ENCODE data around the gene GMPR2. TPM values are rescaled to one million over a fixed set of nuclear protein-coding genes. Genes with fewer than 3 reads are reported as not detected.

GMPR2 gene
- total RNA-seq, 2 experiments from 2014 or later, result 45.6 to 49.3 TPM

GRCh38 chr14:24284501-24285035 is 51.8 kb downstream of the GMPR2 start:
- ChIA-PET CTCF (interaction anchor here (1.5 to 8.1 kb wide), 4 partner anchors 11 to 42 kb away, joined by 7 to 85 read pairs (median 30); partner anchors contain the start of genes CIDEB, DHRS1, LTB4R and LTB4R2), POLR2A (interaction anchor here (1.2 to 2.0 kb wide), 2 partner anchors 12 to 14 kb away, joined by 5 to 8 read pairs; partner anchors contain the start of gene RABGGTA)
- H3K27me3 Mint-ChIP-seq, result no peaks in the 10 kb centered on the region

GRCh38 chr14:24285351-24285750 is 52.6 kb downstream of the GMPR2 start:
- no peaks in the 10 kb centered on the region for H3K27me3 Mint-ChIP-seq

More at GRCh38 chr14:24284501-24285035, 51.8 kb downstream of the GMPR2 start:
- ATAC-seq (no peak), DNase-seq (no peak)
- no peak overlapping the region for H3K4me3 Mint-ChIP-seq
- H3K27ac Mint-ChIP-seq, result no peak overlapping the region
- H3K36me3 Mint-ChIP-seq (ENCODE audit: low read depth), result peaks cover 1% of the 10 kb centered on the region
- TF ChIP-seq, protein P1, sequence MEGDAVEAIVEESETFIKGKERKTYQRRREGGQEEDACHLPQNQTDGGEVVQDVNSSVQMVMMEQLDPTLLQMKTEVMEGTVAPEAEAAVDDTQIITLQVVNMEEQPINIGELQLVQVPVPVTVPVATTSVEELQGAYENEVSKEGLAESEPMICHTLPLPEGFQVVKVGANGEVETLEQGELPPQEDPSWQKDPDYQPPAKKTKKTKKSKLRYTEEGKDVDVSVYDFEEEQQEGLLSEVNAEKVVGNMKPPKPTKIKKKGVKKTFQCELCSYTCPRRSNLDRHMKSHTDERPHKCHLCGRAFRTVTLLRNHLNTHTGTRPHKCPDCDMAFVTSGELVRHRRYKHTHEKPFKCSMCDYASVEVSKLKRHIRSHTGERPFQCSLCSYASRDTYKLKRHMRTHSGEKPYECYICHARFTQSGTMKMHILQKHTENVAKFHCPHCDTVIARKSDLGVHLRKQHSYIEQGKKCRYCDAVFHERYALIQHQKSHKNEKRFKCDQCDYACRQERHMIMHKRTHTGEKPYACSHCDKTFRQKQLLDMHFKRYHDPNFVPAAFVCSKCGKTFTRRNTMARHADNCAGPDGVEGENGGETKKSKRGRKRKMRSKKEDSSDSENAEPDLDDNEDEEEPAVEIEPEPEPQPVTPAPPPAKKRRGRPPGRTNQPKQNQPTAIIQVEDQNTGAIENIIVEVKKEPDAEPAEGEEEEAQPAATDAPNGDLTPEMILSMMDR (IDR thresholded peaks at IDR 0.05), result no peak
- intact Hi-C loops (cut with micrococcal nuclease), result no loop called here
- no peaks in the 10 kb centered on the region for H3K9me3 Mint-ChIP-seq
- H3K4me1 Mint-ChIP-seq (ENCODE audit: low read depth), result peaks cover 21% of the 10 kb centered on the region

DNA sequence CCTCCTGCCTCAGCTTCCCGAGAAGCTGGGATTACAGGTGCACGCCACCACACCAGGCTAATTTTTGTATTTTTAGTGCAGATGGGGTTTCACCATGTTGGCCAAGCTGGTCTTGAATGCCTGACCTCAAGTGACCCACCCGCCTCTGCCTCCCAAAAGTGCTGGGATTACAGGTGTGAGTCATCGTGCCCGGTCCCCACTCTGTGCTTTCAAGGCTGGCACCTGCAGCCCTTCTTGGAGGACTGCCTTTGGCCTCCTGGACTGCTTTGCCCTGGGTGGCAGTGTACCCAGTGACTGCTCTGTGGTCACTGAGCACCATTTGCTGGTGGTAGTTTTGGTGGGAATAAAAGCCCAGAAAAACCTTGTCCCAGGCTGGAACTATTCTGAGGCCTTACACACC is 54.3 kb downstream of the GMPR2 start:
- DNase-seq, result no peak
- Mint-ChIP-seq H3K27ac (no peak overlapping the region), H3K36me3 (ENCODE audit: low read depth) (peaks cover 16% of the 10 kb centered on the region), H3K9me3 (no peaks in the 10 kb centered on the region), H3K4me3 (no peak overlapping the region), H3K4me1 (ENCODE audit: low read depth) (peaks cover 21% of the 10 kb centered on the region), H3K27me3 (no peaks in the 10 kb centered on the region)
- TF ChIP-seq, protein P1 (IDR thresholded peaks at IDR 0.05), result no peak
- intact Hi-C loops (cut with micrococcal nuclease), result no loop called here
- POLR2A ChIA-PET, result interaction anchor here (1.1 kb wide), 1 partner anchor 13 kb away, joined by 4 read pairs; the partner anchor contains the start of genes DHRS1 and NOP9
- CTCF ChIA-PET, result interaction anchor here (1.0 to 28.2 kb wide), 4 partner anchors 10 to 41 kb away, joined by 3 to 873 read pairs (median 6); partner anchors contain the start of genes GMPR2, NEDD8, RABGGTA and TINF2
- no peak for ATAC-seq

More at GRCh38 chr14:24285351-24285750, 52.6 kb downstream of the GMPR2 start:
- Mint-ChIP-seq H3K27ac (no peak overlapping the region), H3K4me1 (ENCODE audit: low read depth) (peaks cover 21% of the 10 kb centered on the region), H3K36me3 (ENCODE audit: low read depth) (peaks cover 5% of the 10 kb centered on the region), H3K4me3 (no peak overlapping the region), H3K9me3 (no peaks in the 10 kb centered on the region)
- ATAC-seq (no peak), DNase-seq (no peak)
- CTCF ChIA-PET, result interaction anchor here (2.2 kb wide), 1 partner anchor 12 kb away, joined by 10 read pairs; no protein-coding TSS in a partner anchor
- TF ChIP-seq, protein P1 (IDR thresholded peaks at IDR 0.05), result no peak
- intact Hi-C loops (cut with micrococcal nuclease), result no loop called here
- POLR2A ChIA-PET, result interaction anchor here (1.2 to 2.0 kb wide), 2 partner anchors 11 to 15 kb away, joined by 5 to 8 read pairs; partner anchors contain the start of gene RABGGTA

Other genes starting within 250 kb of the GMPR2 start
- 10 to 100 TPM; 20.8 to 24.3 TPM for gene DHRS4L2, start 244.0 kb upstream of the GMPR2 start, total RNA-seq
- gene CARMIL3, start 180.9 kb upstream of the GMPR2 start, total RNA-seq, result under 1 TPM; 0.63 to 0.83 TPM
- gene CPNE6, start 161.4 kb upstream of the GMPR2 start, total RNA-seq, result not detected
- 10 to 100 TPM; 90.3 to 93.1 TPM for gene PCK2, start 138.6 kb upstream of the GMPR2 start, total RNA-seq
- 10 to 100 TPM; 59.9 to 63.9 TPM for gene DCAF11, start 118.2 kb upstream of the GMPR2 start, total RNA-seq
- 1 to 10 TPM; 1.8 to 2.5 TPM for gene NRL, start 118.0 kb upstream of the GMPR2 start, total RNA-seq
- under 1 TPM; 0.56 to 0.69 TPM for gene FITM1, start 102.3 kb upstream of the GMPR2 start, total RNA-seq
- 100 to 1,000 TPM; 451 to 460 TPM for gene PSME1, start 96.7 kb upstream of the GMPR2 start, total RNA-seq
- gene EMC9, start 91.3 kb upstream of the GMPR2 start, total RNA-seq, result 10 to 100 TPM; 39.0 to 39.9 TPM
- gene PSME2, start 86.3 kb upstream of the GMPR2 start, total RNA-seq, result 100 to 1,000 TPM; 440 TPM
- gene RNF31, start 85.4 kb upstream of the GMPR2 start, total RNA-seq, result 10 to 100 TPM; 71.6 to 75.0 TPM
- gene IRF9, start 71.7 kb upstream of the GMPR2 start, total RNA-seq, result 100 to 1,000 TPM; 112 to 118 TPM
- 10 to 100 TPM; 25.0 to 32.9 TPM for gene REC8, start 60.8 kb upstream of the GMPR2 start, total RNA-seq
- gene IPO4, start 44.1 kb upstream of the GMPR2 start, total RNA-seq, result 100 to 1,000 TPM in 1 of 2 experiments, 10 to 100 TPM in 1; 98.4 to 102 TPM
- 10 to 100 TPM; 16.3 to 18.0 TPM for gene TM9SF1, start 37.5 kb upstream of the GMPR2 start, total RNA-seq
- under 1 TPM in 1 of 2 experiments, not detected in 1; 0.18 TPM for gene TSSK4, start 27.2 kb upstream of the GMPR2 start, total RNA-seq
- 10 to 100 TPM; 55.6 to 61.8 TPM for gene CHMP4A, start 19.4 kb upstream of the GMPR2 start, total RNA-seq
- gene MDP1, start 16.9 kb upstream of the GMPR2 start, total RNA-seq, result 10 to 100 TPM; 11.2 to 11.3 TPM
- 100 to 1,000 TPM; 167 to 172 TPM for gene NEDD8, start 562 bp upstream of the GMPR2 start, total RNA-seq
- 10 to 100 TPM; 77.4 to 84.9 TPM for gene TINF2, start 9.7 kb downstream of the GMPR2 start, total RNA-seq
- gene TGM1, start 30.2 kb downstream of the GMPR2 start, total RNA-seq, result 1 to 10 TPM; 3.0 to 3.1 TPM
- 10 to 100 TPM; 37.6 to 42.7 TPM for gene RABGGTA, start 38.7 kb downstream of the GMPR2 start, total RNA-seq
- gene DHRS1, start 66.9 kb downstream of the GMPR2 start, total RNA-seq, result 10 to 100 TPM; 11.9 to 13.6 TPM
- 10 to 100 TPM; 33.5 to 33.6 TPM for gene NOP9, start 66.9 kb downstream of the GMPR2 start, total RNA-seq
- gene CIDEB, start 75.0 kb downstream of the GMPR2 start, total RNA-seq, result 10 to 100 TPM; 12.1 to 13.6 TPM
- gene LTB4R2, start 77.2 kb downstream of the GMPR2 start, total RNA-seq, result 10 to 100 TPM in 1 of 2 experiments, 1 to 10 TPM in 1; 9.6 to 12.0 TPM
- gene LTB4R, start 78.6 kb downstream of the GMPR2 start, total RNA-seq, result 10 to 100 TPM; 11.6 to 11.7 TPM
- gene ADCY4, start 102.1 kb downstream of the GMPR2 start, total RNA-seq, result 1 to 10 TPM; 1.3 to 1.5 TPM
- 1 to 10 TPM; 5.9 to 6.5 TPM for gene RIPK3, start 107.1 kb downstream of the GMPR2 start, total RNA-seq
- gene NFATC4, start 135.3 kb downstream of the GMPR2 start, total RNA-seq, result 1 to 10 TPM; 1.3 to 2.0 TPM
- under 1 TPM; 0.05 to 0.27 TPM for gene NYNRIN, start 166.1 kb downstream of the GMPR2 start, total RNA-seq
- 1 to 10 TPM; 2.9 TPM for gene CBLN3, start 196.7 kb downstream of the GMPR2 start, total RNA-seq
- gene KHNYN, start 197.0 kb downstream of the GMPR2 start, total RNA-seq, result 10 to 100 TPM; 47.5 to 51.7 TPM
- 10 to 100 TPM; 43.6 to 55.5 TPM for gene SDR39U1, start 209.8 kb downstream of the GMPR2 start, total RNA-seq